GM12874 (cell line): Measurements from ENCODE around the gene LARP4.

Source experiments
- TF ChIP-seq, protein P1 (sequence below): IDR thresholded peaks from 2 replicates; pipeline ENCODE4 v1.5.1; 2011; ENCODE audit warnings: low read depth, mild to moderate bottlenecking, control low read depth, low read length, moderate library complexity; ENCODE audit not compliant: insufficient read depth

The LARP4 gene

DNA sequence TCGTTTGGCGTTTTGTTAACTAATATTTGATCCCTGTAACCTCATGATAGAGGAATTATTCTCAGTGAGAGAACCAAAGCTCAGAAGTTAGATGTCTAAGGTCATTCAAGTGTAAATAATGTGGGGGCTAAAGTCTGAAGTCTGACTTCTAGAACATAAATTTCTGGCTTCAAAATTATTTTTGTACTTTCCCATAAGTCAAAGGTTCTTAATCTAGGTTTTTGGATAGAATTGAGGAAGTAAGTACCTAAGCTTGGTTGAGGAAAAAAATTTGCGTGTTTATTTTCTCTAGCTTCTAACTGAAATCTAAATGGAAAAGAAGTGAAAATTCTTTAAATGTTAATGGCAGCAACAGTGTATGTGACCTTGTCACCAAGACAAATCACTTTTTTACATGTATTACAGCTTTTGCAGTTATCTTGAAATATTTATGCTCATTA is 2.3 kb downstream of the LARP4 start:
- TF ChIP-seq, protein P1, sequence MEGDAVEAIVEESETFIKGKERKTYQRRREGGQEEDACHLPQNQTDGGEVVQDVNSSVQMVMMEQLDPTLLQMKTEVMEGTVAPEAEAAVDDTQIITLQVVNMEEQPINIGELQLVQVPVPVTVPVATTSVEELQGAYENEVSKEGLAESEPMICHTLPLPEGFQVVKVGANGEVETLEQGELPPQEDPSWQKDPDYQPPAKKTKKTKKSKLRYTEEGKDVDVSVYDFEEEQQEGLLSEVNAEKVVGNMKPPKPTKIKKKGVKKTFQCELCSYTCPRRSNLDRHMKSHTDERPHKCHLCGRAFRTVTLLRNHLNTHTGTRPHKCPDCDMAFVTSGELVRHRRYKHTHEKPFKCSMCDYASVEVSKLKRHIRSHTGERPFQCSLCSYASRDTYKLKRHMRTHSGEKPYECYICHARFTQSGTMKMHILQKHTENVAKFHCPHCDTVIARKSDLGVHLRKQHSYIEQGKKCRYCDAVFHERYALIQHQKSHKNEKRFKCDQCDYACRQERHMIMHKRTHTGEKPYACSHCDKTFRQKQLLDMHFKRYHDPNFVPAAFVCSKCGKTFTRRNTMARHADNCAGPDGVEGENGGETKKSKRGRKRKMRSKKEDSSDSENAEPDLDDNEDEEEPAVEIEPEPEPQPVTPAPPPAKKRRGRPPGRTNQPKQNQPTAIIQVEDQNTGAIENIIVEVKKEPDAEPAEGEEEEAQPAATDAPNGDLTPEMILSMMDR, result no peak

DNA sequence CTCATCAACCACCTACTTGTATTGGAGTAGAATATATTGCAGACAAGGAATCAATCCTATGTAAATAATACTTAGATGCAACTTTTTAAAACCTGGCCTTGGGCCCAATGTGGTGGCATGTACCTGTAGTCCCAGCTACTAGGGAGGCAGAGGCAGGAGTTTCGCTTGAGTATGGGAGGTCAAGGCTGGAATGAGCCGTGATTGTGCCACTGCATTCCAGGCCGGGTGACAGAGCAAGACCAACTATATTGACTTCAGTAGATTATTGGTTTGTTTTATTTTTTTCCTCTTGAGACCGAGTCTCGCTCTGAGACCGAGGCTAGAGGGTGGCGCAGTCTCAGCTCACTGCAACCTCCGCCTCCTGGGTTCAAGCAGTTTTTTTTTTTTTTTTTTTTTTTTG is 3.6 kb downstream of the LARP4 start:
- TF ChIP-seq, protein P1, result no peak

DNA sequence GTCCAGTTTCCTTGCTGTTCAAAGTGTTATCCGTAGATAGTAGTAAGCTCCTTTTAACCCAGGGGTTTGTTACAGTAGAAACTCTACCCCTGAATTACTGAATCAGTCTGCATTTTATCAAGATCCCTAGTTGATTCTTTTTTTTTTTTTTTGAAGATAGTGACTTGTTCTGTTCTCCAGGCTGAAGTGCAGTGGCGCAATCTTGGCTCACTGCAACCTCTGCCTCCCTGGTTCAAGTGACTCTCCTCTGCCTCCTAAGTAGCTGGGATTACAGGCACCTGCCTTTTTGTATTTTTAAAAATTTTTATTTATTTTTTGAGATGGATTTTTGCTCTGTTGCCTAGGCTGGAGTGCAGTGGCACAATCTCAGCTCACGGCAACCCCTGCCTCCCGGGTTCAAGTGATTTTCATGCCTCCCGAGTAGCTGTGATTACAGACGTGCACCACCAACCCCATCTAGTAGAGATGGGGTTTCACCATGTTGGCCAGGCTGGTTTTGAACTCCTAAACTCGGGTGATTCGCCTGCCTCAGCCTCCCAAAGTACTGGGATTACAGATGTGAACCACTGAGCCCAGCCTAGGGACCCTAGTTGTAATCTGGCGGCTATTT is 10.5 kb downstream of the LARP4 start:
- TF ChIP-seq, protein P1, result no peak

DNA sequence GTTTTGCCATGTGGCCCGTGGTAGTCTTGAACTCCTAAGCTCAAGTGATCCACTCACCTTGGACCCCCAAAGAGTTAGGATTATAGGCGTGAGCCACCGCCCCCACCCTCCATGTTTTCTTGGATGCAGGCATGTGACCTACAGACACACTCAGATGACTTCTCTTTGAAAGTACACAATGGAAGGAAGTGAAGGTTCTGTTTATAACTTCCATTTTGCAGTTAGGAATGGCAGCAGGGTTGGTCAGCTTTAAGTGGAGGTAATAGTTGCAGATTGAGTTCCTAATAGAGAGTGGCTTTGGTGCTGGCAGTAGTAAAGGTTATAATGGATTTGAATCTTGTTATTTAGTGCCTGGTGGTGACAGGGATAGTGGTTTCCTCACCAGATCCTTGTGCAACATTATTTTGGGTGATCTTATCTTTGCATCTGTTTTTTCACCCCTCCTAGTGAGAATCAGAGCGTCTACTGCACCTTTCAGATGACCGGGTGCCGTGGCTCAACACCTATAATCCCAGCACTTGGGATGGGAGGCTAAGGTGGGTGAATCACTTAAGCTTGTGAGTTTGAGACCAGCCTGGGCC is 15.3 kb downstream of the LARP4 start:
- TF ChIP-seq, protein P1, result no peak

DNA sequence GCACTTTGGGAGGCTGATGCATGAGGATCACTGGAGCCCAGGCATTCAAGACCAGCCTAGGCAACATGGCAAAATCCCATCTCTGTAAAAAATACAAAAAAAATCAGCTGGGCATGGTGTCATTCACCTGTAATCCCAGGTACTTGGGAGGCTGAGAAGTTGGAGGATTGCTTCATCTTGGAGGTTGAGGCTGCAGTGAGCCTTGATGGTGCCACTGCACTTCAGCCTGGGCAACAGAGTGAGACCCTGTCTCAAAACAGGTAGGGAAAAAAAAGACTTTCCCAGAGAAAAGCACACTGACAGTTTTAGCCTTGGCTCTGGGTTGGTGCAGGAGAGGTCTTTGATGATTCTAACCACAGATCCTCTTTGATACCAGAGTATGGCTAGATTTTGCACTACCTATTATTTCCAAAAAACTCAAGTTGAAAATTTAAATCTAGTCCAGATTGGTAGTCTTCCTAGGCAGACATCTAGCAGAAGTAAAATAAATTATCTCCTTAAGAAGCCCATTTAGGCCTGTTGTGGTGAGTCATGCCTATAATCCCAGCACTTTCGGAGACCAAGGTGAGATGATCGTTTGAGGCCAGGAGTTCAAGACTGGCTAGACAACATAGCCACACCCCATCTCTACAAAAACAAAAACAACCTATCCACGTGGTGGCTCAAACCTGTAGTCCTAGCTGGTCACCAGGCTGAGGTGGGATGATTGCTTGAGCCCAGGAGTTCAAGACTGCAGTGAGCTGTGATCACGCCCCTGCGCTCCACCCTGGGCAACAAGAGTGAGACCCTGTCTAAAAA is 18.6 kb downstream of the LARP4 start:
- TF ChIP-seq, protein P1, result no peak

DNA sequence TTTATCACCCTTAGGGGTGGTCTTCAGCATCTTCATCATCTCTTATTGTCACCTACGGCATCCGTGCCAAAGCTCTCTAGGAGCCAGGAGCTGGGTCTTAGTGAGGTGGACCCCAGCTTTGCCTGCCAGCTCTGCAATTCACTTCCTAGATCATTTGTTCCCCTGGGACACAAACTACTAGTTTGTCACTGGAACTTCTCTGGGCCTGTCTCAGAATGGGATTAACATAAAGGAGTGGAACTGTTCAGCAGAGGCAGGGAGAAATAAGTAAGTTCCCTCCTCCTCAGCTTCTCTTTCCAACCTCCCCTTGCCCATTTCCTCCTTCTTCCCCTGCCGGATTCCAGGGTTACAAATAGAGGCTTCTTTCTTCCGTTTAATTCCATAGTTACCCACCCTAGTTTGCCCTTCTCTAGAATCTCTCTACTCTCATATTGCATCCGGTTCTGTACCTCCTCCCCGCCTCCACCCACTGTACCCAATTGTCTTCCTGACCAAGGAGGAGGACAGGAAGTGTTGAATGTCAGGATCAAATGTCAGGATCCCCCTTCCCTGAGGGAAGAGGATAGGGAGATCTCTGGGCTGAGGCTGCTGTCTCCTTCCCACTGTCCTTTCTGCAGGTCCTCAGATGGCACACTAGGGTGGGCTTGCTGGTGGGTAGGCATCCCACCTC is 25.0 kb downstream of the LARP4 start:
- TF ChIP-seq, protein P1, result no peak

DNA sequence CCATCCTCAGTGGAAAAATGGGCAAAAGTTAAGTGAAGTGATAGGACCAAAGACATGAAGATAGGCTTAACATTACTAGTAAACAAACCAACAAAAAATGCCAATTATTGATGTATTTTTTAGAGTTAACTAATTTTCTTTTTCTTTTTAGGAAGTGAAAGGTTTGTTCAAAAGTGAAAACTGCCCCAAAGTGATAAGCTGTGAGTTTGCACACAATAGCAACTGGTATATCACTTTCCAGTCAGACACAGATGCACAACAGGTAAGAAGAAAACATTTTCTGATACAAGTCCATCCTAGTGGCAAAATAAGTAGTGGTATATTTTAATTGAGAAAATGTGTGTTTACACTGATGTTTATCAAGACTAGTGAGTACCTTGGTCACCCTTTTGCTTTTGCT is 39.6 kb downstream of the LARP4 start:
- TF ChIP-seq, protein P1, result no peak
